ENCODE measurements around the gene GHR. TPM values are rescaled to one million over a fixed set of nuclear protein-coding genes. Genes with fewer than 3 reads are reported as not detected.
"Not testable (repeated sequence)": the region's sequence is repeated elsewhere in the genome, so short reads cannot be mapped to it uniquely, and the experiment has no call there.

GHR gene
- total RNA-seq, 2 donors from 2014 or later, result 6.4 to 12.8 TPM

- peaks cover 4% of the 10 kb centered on the region for H3K9me3 ChIP-seq
- H3K27me3 ChIP-seq (replicated peaks; ENCODE audit: insufficient read depth), result no peaks in the 10 kb centered on the region
- H3K27ac ChIP-seq, result no peak overlapping the region
- TF ChIP-seq CTCF (IDR thresholded peaks at IDR 0.05), result no peak
- peaks cover 0 to 3% of the 10 kb centered on the region in 2 donors for H3K4me1 ChIP-seq (ENCODE audit: control insufficient read depth in 1 of 2, low read depth in 2 of 2)
- no peak overlapping the region for H3K4me3 ChIP-seq
- DNase-seq (ENCODE audit: low spot score) (no peak), ATAC-seq (ENCODE audit: insufficient number of reproducible peaks, low FRiP score, low read depth) (no peak)
- no peaks in the 10 kb centered on the region for H3K36me3 ChIP-seq
These were observed 249.7 kb downstream of the GHR start for GRCh38 chr5:42672925-42673324.

GRCh38 chr5:42675602-42676001 lies 252.4 kb downstream of the GHR start:
- H3K27me3 ChIP-seq (replicated peaks; ENCODE audit: insufficient read depth), result no peaks in the 10 kb centered on the region
- H3K36me3 ChIP-seq, result no peaks in the 10 kb centered on the region
- no peak overlapping the region for H3K4me3 ChIP-seq
- ATAC-seq (ENCODE audit: insufficient number of reproducible peaks, low FRiP score, low read depth) (no peak), DNase-seq (ENCODE audit: low spot score) (no peak)
- peaks cover 0 to 3% of the 10 kb centered on the region in 2 donors for H3K4me1 ChIP-seq (ENCODE audit: control insufficient read depth in 1 of 2, low read depth in 2 of 2)
- no peak for TF ChIP-seq CTCF (IDR thresholded peaks at IDR 0.05)
- no peak overlapping the region for H3K27ac ChIP-seq
- peaks cover 4% of the 10 kb centered on the region for H3K9me3 ChIP-seq

GRCh38 chr5:42676362-42676761 lies 253.1 kb downstream of the GHR start:
- no peaks in the 10 kb centered on the region for H3K27me3 ChIP-seq (replicated peaks; ENCODE audit: insufficient read depth)
- H3K4me3 ChIP-seq, result no peak overlapping the region
- no peak for ATAC-seq (ENCODE audit: insufficient number of reproducible peaks, low FRiP score, low read depth)
- H3K4me1 ChIP-seq (ENCODE audit: control insufficient read depth in 1 of 2, low read depth in 2 of 2), result peaks cover 0 to 3% of the 10 kb centered on the region in 2 donors
- no peaks in the 10 kb centered on the region for H3K36me3 ChIP-seq
- no peak for DNase-seq (ENCODE audit: low spot score)
- no peak overlapping the region for H3K27ac ChIP-seq
- no peak for TF ChIP-seq CTCF (IDR thresholded peaks at IDR 0.05)
- H3K9me3 ChIP-seq, result peaks cover 4% of the 10 kb centered on the region

GRCh38 chr5:42677156-42677842 lies 254.1 kb downstream of the GHR start:
- H3K9me3 ChIP-seq, result peaks cover 5% of the 10 kb centered on the region
- no peak for TF ChIP-seq CTCF (IDR thresholded peaks at IDR 0.05)
- H3K4me3 ChIP-seq, result no peak overlapping the region
- H3K4me1 ChIP-seq (ENCODE audit: control insufficient read depth in 1 of 2, low read depth in 2 of 2), result peaks cover 0 to 3% of the 10 kb centered on the region in 2 donors
- H3K36me3 ChIP-seq, result no peaks in the 10 kb centered on the region
- no peaks in the 10 kb centered on the region for H3K27me3 ChIP-seq (replicated peaks; ENCODE audit: insufficient read depth)
- DNase-seq (ENCODE audit: low spot score) (no peak), ATAC-seq (ENCODE audit: insufficient number of reproducible peaks, low FRiP score, low read depth) (no peak)
- no peak overlapping the region for H3K27ac ChIP-seq

- Histone ChIP-seq H3K9me3 (peaks cover 5% of the 10 kb centered on the region), H3K27me3 (replicated peaks; ENCODE audit: insufficient read depth) (no peaks in the 10 kb centered on the region), H3K36me3 (no peaks in the 10 kb centered on the region), H3K27ac (no peak overlapping the region), H3K4me3 (no peak overlapping the region), H3K4me1 (ENCODE audit: control insufficient read depth in 1 of 2, low read depth in 2 of 2) (peaks cover 0 to 3% of the 10 kb centered on the region in 2 donors)
- TF ChIP-seq CTCF (IDR thresholded peaks at IDR 0.05), result no peak
- ATAC-seq (ENCODE audit: insufficient number of reproducible peaks, low FRiP score, low read depth) (no peak), DNase-seq (ENCODE audit: low spot score) (no peak)
These were observed 256.8 kb downstream of the GHR start for GRCh38 chr5:42680046-42680445.

- not testable (repeated sequence) for DNase-seq (ENCODE audit: low spot score); H3K36me3 ChIP-seq; ATAC-seq (ENCODE audit: insufficient number of reproducible peaks, low FRiP score, low read depth); H3K4me1 ChIP-seq (ENCODE audit: control insufficient read depth in 1 of 2, low read depth in 2 of 2); H3K27ac ChIP-seq; H3K27me3 ChIP-seq (replicated peaks; ENCODE audit: insufficient read depth); H3K9me3 ChIP-seq; H3K4me3 ChIP-seq
These were observed 261.8 kb downstream of the GHR start for GRCh38 chr5:42685078-42685477.
